Measurements from ENCODE around the gene DLGAP4.

DLGAP4 gene

GRCh38 chr20:36275441-36276189 lies 30.5 kb upstream of the DLGAP4 start:
- no peak for DNase-seq

GRCh38 chr20:36277546-36277945 lies 28.6 kb upstream of the DLGAP4 start:
- DNase-seq: no peak

GRCh38 chr20:36279362-36279761 lies 26.8 kb upstream of the DLGAP4 start:
- no peak for DNase-seq

- no peak for DNase-seq
These were observed 26.4 kb upstream of the DLGAP4 start for GRCh38 chr20:36279776-36280175.

- DNase-seq: no peak
These were observed 24.3 kb upstream of the DLGAP4 start for GRCh38 chr20:36281785-36282380.

GRCh38 chr20:36284751-36285150 lies 21.4 kb upstream of the DLGAP4 start:
- no peak for DNase-seq

- no peak for DNase-seq
These were observed 20.2 kb upstream of the DLGAP4 start for GRCh38 chr20:36285746-36286447.

- DNase-seq: no peak
These were observed 8.5 kb upstream of the DLGAP4 start for GRCh38 chr20:36297656-36298055.

GRCh38 chr20:36298061-36298460 lies 8.1 kb upstream of the DLGAP4 start:
- no peak for DNase-seq

- no peak for DNase-seq
These were observed 7.3 kb upstream of the DLGAP4 start for GRCh38 chr20:36298795-36299339.

GRCh38 chr20:36299459-36299858 lies 6.7 kb upstream of the DLGAP4 start:
- DNase-seq: no peak

GRCh38 chr20:36301359-36302119 lies 4.6 kb upstream of the DLGAP4 start:
- DNase-seq: no peak

GRCh38 chr20:36303020-36303595 lies 3.0 kb upstream of the DLGAP4 start:
- no peak for DNase-seq

GRCh38 chr20:36303831-36304230 lies 2.3 kb upstream of the DLGAP4 start:
- DNase-seq: no peak

- DNase-seq: no peak
These were observed 1.2 kb upstream of the DLGAP4 start for GRCh38 chr20:36304786-36305495.

GRCh38 chr20:36306553-36307411 lies 643 bp downstream of the DLGAP4 start:
- DNase-seq: no peak

GRCh38 chr20:36307412-36308325 lies 1.5 kb downstream of the DLGAP4 start:
- DNase-seq: no peak

GRCh38 chr20:36308353-36308752 lies 2.2 kb downstream of the DLGAP4 start:
- no peak for DNase-seq

- no peak for DNase-seq
These were observed 2.8 kb downstream of the DLGAP4 start for GRCh38 chr20:36308986-36309385.

GRCh38 chr20:36309643-36310042 lies 3.5 kb downstream of the DLGAP4 start:
- DNase-seq: no peak
